ENCODE measurements around the gene SORBS2.

DNA sequence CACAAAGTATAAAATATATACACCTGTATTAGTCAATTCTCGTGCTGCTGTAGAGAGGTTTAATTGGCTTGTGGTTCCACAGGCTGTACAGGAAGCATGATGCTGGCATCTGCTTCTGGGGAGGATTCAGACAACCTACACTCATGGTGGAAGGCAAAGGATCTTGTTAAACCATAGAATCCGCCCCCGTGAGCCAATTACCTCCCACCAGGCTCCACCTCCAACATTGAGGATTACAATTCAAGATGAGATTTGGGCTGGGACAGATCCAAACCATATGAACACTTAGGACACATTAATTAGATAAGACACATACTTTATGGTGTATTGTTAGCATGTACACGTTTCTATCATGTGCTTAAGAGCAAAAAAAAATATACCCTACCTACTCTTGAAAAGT is 22.1 kb upstream of the SORBS2 start:
- TF ChIP-seq, protein P1, sequence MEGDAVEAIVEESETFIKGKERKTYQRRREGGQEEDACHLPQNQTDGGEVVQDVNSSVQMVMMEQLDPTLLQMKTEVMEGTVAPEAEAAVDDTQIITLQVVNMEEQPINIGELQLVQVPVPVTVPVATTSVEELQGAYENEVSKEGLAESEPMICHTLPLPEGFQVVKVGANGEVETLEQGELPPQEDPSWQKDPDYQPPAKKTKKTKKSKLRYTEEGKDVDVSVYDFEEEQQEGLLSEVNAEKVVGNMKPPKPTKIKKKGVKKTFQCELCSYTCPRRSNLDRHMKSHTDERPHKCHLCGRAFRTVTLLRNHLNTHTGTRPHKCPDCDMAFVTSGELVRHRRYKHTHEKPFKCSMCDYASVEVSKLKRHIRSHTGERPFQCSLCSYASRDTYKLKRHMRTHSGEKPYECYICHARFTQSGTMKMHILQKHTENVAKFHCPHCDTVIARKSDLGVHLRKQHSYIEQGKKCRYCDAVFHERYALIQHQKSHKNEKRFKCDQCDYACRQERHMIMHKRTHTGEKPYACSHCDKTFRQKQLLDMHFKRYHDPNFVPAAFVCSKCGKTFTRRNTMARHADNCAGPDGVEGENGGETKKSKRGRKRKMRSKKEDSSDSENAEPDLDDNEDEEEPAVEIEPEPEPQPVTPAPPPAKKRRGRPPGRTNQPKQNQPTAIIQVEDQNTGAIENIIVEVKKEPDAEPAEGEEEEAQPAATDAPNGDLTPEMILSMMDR (IDR thresholded peaks at IDR 0.05) = no peak
- no peak for TF ChIP-seq POLR2A (IDR thresholded peaks at IDR 0.05)
- no peak for TF ChIP-seq POLR2AphosphoS5 (IDR thresholded peaks at IDR 0.05; ENCODE audit: insufficient read depth in 1 of 2, low read depth in 1 of 2)
